Neutrophil (primary cell): ENCODE results near the gene CLCN1.

ENCODE experiments used
- H3K27ac ChIP-seq: fragments of 200-600 bp; sonication (generic); 2 replicates; pipeline ENCODE4 v1.5.1; 2016; ENCODE audit warnings: mild to moderate bottlenecking, moderate library complexity
- H3K27me3 ChIP-seq: fragments of 200-600 bp; sonication (generic); 2 replicates; pipeline ENCODE4 v1.6.0; 2016; ENCODE audit warnings: mild to moderate bottlenecking
- H3K36me3 ChIP-seq: fragments of 200-600 bp; sonication (generic); 2 replicates; pipeline ENCODE4 v1.5.1; 2017
- H3K4me1 ChIP-seq, 2 experiments: fragments of 200-600 bp in 1 of 2; sonication (generic) in 1 of 2; 1 replicate in 1 of 2; 2 replicates in 1 of 2; pipeline versions ENCODE4 v1.5.1 to v1.6.1; 2013 to 2016; ENCODE audit warnings: low read depth in 1 of 2, low read length in 1 of 2, mild to moderate bottlenecking in 1 of 2, moderate library complexity in 1 of 2; ENCODE audit not compliant: control insufficient read depth in 1 of 2, insufficient read depth in 1 of 2
- H3K4me3 ChIP-seq, 2 experiments: fragments of 200-600 bp in 1 of 2; sonication (generic) in 1 of 2; 1 replicate in 1 of 2; 2 replicates in 1 of 2; pipeline ENCODE4 v1.5.1; 2013 to 2016; ENCODE audit warnings: low read depth in 1 of 2, low read length in 1 of 2, mild to moderate bottlenecking in 1 of 2, moderate library complexity in 1 of 2
- H3K9me3 ChIP-seq: fragments of 200-600 bp; sonication (generic); 2 replicates; pipeline ENCODE4 v1.5.1; 2016
- TF ChIP-seq, protein P1 (sequence below): fragments of 200-600 bp; sonication (generic); IDR thresholded peaks from 2 replicates; pipeline ENCODE4 v1.5.1; 2016; ENCODE audit warnings: antibody characterized with exemption

Gene CLCN1

DNA sequence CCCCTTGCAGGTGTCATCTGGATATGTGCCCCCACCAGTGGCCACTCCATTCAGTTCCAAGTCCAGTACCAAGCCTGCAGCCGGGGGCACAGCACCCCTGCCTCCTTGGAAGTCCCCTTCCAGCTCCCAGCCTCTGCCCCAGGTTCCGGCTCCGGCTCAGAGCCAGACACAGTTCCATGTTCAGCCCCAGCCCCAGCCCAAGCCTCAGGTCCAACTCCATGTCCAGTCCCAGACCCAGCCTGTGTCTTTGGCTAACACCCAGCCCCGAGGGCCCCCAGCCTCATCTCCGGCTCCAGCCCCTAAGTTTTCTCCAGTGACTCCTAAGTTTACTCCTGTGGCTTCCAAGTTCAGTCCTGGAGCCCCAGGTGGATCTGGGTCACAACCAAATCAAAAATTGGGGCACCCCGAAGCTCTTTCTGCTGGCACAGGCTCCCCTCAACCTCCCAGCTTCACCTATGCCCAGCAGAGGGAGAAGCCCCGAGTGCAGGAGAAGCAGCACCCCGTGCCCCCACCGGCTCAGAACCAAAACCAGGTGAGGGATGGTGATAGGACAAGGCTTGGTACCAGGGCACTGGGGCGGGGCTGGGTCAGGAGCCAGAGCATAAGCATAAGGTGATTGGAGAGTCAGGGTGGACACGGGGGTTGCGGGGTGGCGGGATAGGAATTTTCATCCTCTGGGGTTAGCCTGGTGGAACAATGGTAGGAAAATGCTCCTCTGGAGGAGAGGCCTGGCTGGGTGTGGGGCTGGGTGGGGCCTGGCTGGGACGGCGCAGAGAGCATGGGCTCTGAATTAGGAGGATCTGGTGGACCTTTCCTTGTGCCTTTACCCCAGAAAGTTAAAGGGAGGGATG is 67.1 kb downstream of the CLCN1 start:
- Histone ChIP-seq H3K27ac (peak overlapping the region; percentile 97), H3K36me3 (peaks cover 61% of the 10 kb centered on the region), H3K4me1 (peaks cover 73 to 75% of the 10 kb centered on the region in 2 experiments), H3K9me3 (no peaks in the 10 kb centered on the region), H3K27me3 (no peaks in the 10 kb centered on the region), H3K4me3 (peak overlapping the region; percentile 88 to 97)
- TF ChIP-seq, protein P1, sequence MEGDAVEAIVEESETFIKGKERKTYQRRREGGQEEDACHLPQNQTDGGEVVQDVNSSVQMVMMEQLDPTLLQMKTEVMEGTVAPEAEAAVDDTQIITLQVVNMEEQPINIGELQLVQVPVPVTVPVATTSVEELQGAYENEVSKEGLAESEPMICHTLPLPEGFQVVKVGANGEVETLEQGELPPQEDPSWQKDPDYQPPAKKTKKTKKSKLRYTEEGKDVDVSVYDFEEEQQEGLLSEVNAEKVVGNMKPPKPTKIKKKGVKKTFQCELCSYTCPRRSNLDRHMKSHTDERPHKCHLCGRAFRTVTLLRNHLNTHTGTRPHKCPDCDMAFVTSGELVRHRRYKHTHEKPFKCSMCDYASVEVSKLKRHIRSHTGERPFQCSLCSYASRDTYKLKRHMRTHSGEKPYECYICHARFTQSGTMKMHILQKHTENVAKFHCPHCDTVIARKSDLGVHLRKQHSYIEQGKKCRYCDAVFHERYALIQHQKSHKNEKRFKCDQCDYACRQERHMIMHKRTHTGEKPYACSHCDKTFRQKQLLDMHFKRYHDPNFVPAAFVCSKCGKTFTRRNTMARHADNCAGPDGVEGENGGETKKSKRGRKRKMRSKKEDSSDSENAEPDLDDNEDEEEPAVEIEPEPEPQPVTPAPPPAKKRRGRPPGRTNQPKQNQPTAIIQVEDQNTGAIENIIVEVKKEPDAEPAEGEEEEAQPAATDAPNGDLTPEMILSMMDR = no peak

DNA sequence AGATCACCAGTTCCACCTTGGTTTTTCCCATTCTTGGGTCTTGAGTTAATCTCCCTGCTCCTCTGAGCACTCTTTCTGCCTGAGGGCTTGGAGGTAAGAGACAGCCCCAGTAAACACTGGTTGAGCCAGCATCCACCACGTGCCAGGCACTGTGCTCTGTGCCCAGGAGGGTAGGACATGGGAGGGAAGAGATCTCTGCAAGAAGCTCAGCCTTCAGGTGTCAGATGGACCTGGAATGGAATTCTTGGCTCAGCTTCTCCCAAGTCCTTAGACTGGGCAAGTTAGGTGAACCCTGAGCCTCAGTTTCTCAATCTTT is 67.7 kb downstream of the CLCN1 start:
- Histone ChIP-seq H3K27me3 (no peaks in the 10 kb centered on the region), H3K4me1 (peaks cover 73 to 74% of the 10 kb centered on the region in 2 experiments), H3K9me3 (no peaks in the 10 kb centered on the region), H3K4me3 (peak overlapping the region; percentile 88 to 97), H3K27ac (peak overlapping the region; percentile 97), H3K36me3 (peaks cover 67% of the 10 kb centered on the region)
- TF ChIP-seq, protein P1 = no peak

DNA sequence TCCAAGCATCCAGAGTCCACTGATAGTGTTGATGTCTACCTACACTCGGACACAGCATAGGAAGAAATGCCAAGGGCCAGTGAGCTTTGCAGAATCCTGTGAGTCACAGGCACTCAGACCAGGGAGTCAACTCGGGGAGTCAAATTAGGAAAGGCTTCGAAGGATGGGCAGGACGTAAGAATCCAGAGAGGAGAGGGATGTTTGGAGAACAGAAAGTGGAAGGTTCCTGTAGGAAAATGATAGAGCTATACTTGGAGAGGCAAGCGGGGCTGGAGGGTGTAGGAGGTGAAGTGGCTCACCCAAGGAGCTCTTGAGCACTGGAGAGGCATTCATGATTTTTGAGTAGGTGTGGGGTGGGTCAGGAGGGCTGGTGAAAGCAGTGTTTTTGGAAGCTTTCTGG is 68.2 kb downstream of the CLCN1 start:
- Histone ChIP-seq H3K4me1 (peaks cover 71 to 74% of the 10 kb centered on the region in 2 experiments), H3K9me3 (no peaks in the 10 kb centered on the region), H3K4me3 (peak overlapping the region; percentile 88 to 97), H3K36me3 (peaks cover 72% of the 10 kb centered on the region), H3K27me3 (no peaks in the 10 kb centered on the region), H3K27ac (peak overlapping the region; percentile 97)
- TF ChIP-seq, protein P1 = no peak

DNA sequence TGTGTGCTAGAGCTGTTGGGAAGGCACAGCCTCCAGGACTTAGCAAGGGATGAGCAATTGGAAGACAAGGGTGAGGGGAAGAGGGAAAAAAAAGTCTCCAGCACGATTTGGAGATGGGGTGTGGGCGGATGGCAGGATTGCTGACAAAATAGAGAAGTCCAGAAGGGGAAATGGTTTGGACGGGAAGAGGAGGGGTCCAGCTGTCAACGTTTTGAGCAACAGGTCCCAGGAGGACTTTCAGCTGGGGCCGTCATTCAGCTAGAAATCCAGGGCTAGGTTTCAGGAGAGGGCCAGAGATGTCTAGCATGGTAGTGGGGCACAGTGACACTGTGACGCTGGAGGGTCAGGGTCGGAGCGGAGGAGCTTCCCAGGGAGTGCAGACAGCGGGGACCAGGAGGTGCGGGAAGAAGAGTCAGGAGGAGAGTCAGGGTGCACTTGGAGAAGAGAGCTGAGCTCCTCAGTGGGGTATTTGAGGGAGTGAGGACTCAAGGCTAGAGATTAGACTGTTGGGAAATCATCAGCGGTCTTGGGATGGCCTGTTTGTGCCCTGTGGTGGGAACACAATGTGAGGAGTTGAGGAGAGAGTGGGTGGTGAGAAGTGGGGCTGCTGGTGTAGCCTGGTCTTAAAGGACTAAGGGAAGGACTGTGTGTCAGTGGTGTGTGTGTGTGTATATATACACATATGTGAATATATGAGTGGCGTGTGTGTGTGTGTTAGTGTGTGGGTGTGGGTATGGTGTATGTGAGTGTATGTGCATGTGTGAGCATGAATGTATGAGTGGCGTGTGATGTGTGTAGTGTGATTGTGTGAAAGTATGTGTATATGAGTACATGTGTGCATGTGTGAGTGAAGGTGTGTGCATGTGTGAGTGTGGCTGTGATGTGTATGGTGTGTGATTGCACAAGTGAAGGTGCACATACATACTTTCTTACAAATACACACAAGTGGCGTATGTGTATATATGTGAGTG is 69.0 kb downstream of the CLCN1 start:
- Histone ChIP-seq H3K27me3 (no peaks in the 10 kb centered on the region), H3K9me3 (no peaks in the 10 kb centered on the region), H3K36me3 (peaks cover 80% of the 10 kb centered on the region), H3K27ac (peak overlapping the region; percentile 97), H3K4me1 (peaks cover 63 to 71% of the 10 kb centered on the region in 2 experiments), H3K4me3 (peak overlapping the region; percentile 88 to 97)
- TF ChIP-seq, protein P1 = no peak

DNA sequence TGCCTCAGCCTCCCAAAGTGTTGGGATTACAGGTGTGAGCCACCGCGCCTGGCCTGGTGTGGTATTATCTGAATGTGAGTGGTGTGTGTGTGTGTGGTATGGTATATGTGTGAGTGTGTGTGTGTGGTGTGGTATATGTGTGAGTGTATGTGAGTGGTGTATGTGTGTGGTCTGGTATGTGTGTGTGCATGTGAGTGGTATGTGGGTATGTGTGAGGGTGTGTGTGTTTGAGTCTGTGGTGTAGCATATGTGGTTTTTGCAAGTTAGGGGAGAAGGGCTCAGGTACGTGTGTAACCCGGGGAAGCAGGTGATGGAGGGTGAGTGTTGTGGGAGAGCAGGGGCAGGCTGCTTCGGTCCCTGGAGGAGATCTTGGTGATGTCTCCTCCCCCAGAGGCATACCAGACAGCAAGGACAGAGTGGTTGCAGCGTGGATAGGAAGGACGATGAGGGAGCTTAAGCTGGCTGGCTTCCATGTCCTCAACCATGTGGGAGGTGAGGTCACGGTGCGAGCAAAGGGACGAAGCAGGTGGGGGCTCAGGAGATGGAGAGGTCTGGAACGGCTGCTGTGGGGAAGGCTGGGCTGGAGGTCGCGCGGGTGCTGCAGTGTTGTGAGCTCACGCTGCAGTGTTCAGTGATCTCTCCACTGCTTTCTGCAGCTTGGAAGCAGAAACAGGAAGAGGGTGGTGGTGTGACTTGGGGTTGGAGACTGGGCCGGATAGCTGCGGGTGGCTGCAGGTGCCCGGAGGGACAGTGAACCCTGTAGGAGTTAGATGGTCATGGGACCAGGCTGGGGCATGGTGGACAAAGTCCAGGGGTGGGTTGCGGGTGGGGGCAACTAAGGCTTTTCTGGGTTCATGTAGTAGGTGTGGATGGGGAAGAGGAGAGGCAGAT is 70.2 kb downstream of the CLCN1 start:
- Histone ChIP-seq H3K9me3 (peaks cover 2% of the 10 kb centered on the region), H3K4me1 (peaks cover 63 to 77% of the 10 kb centered on the region in 2 experiments), H3K27ac (peak overlapping the region; percentile 97), H3K4me3 (peak overlapping the region; percentile 88 to 97), H3K36me3 (peaks cover 92% of the 10 kb centered on the region), H3K27me3 (no peaks in the 10 kb centered on the region)
- TF ChIP-seq, protein P1 = no peak
